ES-I3 (cell line): ENCODE results near the gene LYZL4.

Source experiments
- H3K36me3 ChIP-seq: 2 replicates; pipeline ENCODE4 v1.6.1; 2013; ENCODE audit warnings: mild to moderate bottlenecking, low read length, control low read depth, moderate library complexity; ENCODE audit not compliant: insufficient read depth
- H3K4me1 ChIP-seq: 2 replicates; pipeline ENCODE4 v1.6.1; 2013; ENCODE audit warnings: mild to moderate bottlenecking, control low read depth, low read length; ENCODE audit not compliant: insufficient read depth
- H3K9ac ChIP-seq: 2 replicates; pipeline ENCODE4 v1.6.1; 2013; ENCODE audit warnings: low read depth, mild to moderate bottlenecking, low read length, moderate library complexity
- H3K9me3 ChIP-seq: 2 replicates; pipeline ENCODE4 v1.6.1; 2013; ENCODE audit warnings: mild to moderate bottlenecking, low read length, moderate library complexity; ENCODE audit not compliant: control insufficient read depth, insufficient read depth

The LYZL4 gene, protein sequence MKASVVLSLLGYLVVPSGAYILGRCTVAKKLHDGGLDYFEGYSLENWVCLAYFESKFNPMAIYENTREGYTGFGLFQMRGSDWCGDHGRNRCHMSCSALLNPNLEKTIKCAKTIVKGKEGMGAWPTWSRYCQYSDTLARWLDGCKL

DNA sequence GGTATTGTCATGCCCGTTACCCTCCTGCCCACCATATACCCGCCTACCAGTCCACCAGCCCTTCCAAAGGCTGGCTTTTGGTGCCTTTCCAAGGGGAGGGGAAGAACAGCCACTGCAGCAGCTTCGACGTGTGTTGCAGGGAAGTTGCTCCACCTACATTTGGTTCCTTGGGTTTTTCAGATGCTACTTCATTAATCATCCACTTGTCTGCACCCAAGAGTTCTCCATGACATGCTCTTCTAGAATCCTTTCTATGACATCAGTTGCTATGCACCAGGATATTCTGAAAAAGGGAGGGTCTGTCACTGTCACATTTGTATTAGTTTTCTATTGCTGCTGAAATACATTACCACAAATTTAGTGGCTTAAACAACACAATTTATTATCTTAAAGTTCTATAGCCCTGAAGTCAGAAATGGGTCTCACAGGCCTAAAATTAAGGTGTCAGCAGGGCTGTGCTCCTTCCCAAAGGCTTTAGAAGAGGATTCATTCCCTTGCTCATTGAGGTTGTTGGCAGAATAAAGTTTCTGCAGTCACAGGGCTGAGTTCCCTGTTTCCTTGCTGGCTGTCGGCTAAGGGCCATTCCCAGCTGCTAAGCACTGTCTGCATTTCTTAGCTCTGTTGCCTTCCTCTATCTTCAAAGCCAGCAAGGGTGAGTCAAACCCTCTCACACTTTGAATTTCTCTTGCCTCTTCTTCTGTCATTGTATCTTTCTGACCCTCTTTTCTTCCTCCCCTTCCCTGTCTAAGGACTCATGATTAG, at the start of gene LYZL4:
Gene LYZL4, minus strand, starts transcription at position 241 of the 762 bp plus-strand sequence. CDS start 3,359 bp downstream, outside the sequence.
- no peaks in the 10 kb centered on the region for H3K4me1 ChIP-seq
- no peak within 1 kb of the TSS for H3K9ac ChIP-seq
- H3K9me3 ChIP-seq, result no peaks in the 10 kb centered on the region
- H3K36me3 ChIP-seq, result no peaks in the 10 kb centered on the region

DNA sequence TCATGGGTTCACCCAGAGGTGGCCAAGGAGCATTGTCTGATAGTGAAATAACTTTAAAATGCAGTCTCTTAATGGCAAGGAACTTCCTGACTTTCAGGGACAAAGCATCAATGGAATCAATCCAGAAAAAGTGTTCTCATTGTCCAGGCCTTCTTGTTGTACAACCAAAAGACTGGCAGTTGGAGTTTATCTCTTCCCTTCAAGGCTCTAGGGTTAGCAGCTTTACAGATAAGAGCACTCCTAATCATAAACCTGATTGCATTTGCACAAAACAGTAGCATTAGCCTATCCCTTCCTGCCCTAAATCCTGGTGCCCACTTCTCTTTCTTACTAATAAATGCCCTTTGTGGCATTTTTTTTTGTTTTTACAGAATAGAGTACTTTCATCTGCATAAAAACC, 48.7 kb upstream of the LYZL4 start:
- H3K9ac ChIP-seq, result no peak overlapping the region
- no peaks in the 10 kb centered on the region for H3K9me3 ChIP-seq
- no peaks in the 10 kb centered on the region for H3K36me3 ChIP-seq
- no peaks in the 10 kb centered on the region for H3K4me1 ChIP-seq

DNA sequence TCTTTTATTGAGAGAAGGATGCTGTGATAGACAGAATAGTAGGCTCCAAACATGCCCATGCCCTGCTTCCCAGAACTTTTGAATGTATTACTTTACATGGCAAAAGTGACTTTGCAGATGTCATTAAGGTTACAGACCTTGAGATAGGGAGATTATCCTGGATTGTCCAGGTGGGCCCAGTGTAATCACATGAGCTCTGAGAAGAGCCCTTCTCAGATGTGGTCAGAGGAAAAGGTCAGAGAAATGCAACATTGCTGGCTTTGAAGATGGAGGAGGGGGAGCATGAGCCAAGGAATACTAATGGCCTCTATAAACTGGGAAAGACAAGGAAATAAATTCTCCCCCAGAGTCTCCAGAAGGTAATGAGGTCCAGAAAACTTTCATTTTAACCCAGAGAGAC, 45.8 kb upstream of the LYZL4 start:
- Histone ChIP-seq H3K36me3 (no peaks in the 10 kb centered on the region), H3K9me3 (no peaks in the 10 kb centered on the region), H3K9ac (no peak overlapping the region), H3K4me1 (0 out of 2 replicates have a peak, but pooled peaks cover 3% of the 10 kb centered on the region)

DNA sequence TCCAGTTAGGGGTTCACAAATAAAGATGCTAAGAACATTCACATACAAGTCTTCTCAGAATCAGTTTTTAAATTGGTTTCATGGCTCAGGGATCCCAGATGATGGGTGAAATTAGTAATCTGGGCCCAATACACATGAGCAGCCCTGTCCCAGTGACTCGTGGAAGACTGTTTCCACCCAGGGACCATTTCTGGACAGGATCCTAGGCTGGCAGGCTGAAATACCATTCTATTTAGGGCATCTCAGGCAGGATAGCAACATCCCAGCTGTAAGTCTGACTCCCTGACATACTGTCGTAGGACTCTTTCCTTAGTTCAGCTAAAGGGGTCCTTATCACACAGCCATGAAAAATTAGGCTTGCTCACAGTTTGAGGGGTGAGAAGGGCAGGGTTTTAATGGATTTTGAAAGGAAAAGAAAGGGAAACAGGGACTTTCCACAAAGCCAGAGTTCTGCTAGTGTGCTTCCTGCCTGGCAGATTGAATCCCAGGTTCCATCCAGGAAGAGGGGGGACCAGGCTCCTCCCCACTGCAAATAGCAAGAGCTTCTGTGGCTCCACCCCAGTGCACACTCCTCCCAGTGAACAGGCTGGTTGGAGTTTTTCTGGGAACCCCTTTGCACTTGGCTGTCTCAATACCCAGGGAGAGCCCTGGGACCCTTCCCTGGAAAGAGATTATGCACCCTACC, 41.3 kb upstream of the LYZL4 start:
- peaks cover 15% of the 10 kb centered on the region for H3K4me1 ChIP-seq
- H3K36me3 ChIP-seq, result no peaks in the 10 kb centered on the region
- H3K9me3 ChIP-seq, result no peaks in the 10 kb centered on the region
- no peak overlapping the region for H3K9ac ChIP-seq

DNA sequence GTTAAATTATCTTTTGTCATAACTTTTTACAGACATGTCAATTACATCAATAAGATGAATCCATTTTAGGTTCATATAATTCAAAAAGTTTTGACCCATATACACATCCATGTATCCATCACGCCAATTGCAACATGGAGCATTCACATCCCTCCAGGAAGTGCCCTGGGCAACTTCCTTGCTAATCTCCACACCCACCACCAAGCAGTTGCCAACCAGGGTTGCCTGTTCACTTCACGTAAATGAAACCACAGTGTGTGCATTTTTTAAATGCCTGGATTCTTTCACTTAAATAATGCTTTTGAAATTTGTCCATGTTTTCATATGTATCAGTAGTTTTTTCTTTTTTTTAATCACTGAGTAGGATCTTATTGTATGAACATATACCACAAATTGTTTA, 40.7 kb upstream of the LYZL4 start:
- H3K9ac ChIP-seq, result no peak overlapping the region
- H3K36me3 ChIP-seq, result no peaks in the 10 kb centered on the region
- H3K9me3 ChIP-seq, result no peaks in the 10 kb centered on the region
- H3K4me1 ChIP-seq, result peaks cover 21% of the 10 kb centered on the region

DNA sequence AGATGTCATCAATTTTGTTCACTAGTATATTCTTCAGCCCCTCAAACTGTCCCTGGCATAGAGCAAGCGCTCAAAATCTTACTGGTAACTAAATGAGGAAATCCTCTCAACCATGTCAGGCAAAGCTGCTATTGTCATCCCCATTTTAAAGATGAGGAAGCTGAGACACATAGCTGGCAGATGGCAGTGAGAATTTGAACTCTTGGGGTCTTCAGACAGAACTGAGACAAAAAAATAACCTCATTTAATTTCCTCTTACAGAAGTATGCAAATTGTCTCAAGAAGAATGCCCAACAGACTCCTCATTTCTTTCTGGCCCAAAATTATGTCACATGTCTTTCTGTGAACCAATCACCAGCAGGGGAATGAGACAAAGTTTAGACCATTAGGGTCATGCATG, 40.2 kb upstream of the LYZL4 start:
- Histone ChIP-seq H3K9me3 (no peaks in the 10 kb centered on the region), H3K4me1 (peaks cover 22% of the 10 kb centered on the region), H3K36me3 (no peaks in the 10 kb centered on the region), H3K9ac (no peak overlapping the region)

DNA sequence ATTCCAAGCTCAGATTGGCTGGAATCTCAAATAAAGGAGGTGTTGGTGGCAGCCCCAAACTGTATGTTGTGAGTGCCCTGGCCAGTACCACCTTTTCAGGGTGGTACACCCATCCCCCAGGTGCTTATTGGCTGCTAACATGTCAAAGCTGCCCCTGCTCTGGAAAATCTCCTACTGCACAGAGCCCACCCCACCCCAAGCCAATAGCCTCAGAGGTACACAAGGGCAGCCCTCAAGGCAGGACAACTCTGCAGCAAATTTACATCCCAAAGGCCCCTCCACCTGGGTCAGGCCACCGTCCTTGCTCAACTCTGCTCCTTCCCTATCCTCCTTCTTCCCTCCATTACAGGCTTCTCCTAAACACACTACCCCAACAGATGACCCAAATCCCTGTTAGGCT, 37.1 kb upstream of the LYZL4 start:
- peaks cover 22% of the 10 kb centered on the region for H3K4me1 ChIP-seq
- no peaks in the 10 kb centered on the region for H3K36me3 ChIP-seq
- no peak overlapping the region for H3K9ac ChIP-seq
- no peaks in the 10 kb centered on the region for H3K9me3 ChIP-seq

DNA sequence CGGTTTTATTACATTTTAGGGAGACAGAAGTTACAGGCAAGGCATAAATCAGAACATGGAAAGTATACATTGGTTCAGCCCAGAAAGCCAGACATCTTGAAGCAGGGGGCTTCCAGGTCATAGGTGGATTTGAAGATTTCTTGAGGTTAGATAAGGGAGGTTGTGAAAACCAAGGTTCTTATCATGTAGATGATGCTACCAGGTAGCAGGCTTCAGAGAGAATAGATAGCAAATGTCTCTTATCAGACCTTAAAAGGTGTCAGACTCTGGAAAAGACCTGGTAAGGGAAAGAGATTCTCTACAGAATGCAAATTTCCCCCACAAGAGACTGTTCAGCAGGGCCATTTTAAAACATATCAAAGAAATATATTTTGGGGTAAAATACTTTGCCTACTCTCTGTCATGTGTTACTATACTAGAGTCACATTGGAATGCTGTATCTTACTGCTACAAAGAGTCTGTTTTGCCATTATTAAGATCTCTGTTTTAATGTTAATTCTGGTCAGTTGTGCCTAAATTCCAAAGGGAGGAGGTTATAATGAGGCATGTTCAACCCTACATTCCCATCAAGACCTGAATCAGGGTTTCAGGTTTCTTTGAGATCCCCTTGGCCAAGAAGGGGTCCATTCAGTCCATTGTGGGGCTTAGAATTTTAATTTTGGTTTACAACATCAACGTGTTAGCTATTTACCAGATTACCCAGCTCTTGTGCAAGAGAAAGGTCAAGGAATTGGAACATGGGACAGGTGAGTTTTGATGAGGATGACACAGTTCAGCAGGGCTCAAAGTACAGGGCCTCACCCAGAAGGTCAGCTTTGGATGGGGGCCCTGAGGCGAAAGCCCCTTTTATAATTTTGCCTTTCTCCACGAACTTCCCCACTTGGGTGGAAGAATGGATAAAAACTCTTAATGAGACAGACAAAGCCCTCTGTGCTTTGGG, 36.0 kb upstream of the LYZL4 start:
- H3K36me3 ChIP-seq, result no peaks in the 10 kb centered on the region

DNA sequence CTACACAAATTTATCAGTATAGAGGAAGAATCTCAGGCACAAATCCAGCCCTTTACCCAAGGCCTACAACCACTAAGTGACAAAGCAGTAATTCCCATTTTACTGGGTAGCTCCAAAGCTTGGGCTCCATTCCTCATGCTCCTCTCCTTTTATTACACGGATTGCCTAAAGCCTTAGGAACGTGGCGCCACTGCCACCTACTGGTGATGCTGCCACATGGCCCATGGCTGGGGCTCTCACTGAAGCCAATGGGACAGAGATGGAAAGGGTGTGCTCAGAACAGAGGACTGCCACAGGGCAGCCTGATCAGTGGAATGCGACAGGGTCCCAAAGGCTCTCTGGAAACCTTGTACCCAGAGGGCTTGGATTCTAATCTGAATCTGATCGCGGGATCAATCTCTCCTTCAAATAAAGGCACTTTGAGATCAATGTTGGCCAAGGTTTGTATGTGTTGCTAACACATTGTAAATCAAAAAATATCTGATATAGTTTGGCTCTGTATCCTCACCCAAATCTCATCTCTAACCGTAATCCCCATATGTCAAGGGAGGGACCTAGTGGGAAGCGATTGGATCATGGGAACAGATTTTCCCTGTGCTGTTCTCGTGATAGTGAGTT, 33.5 kb upstream of the LYZL4 start:
- no peak overlapping the region for H3K9ac ChIP-seq
- H3K36me3 ChIP-seq, result no peaks in the 10 kb centered on the region
- peaks cover 18% of the 10 kb centered on the region for H3K4me1 ChIP-seq

More for the DNA sequence above, 36.0 kb upstream of the LYZL4 start:
- no peak overlapping the region for H3K9ac ChIP-seq
- H3K4me1 ChIP-seq, result peaks cover 18% of the 10 kb centered on the region
- H3K9me3 ChIP-seq, result no peaks in the 10 kb centered on the region

DNA sequence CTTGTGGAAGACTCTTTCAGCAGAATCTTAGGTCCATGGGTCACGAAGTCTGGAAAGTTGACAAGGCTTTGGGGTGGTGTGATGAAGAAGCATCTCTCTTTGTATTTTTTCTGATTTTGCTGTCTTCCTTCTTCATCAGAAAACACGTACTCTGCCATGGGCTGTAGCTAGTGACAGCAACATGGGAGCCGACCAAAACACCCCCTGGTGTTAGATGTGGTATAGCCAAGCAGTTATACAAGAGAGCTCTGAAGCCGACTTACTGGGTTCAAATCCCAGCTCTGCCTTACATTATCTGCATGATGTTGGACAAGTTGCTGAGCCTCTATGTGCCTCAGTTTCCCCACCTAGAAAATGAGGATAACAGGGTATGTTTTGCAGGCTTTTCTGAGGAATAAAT, 32.9 kb upstream of the LYZL4 start:
- no peak overlapping the region for H3K9ac ChIP-seq
- H3K9me3 ChIP-seq, result no peaks in the 10 kb centered on the region
- no peaks in the 10 kb centered on the region for H3K36me3 ChIP-seq
- peaks cover 16% of the 10 kb centered on the region for H3K4me1 ChIP-seq

More for the DNA sequence above, 33.5 kb upstream of the LYZL4 start:
- H3K9me3 ChIP-seq, result no peaks in the 10 kb centered on the region

DNA sequence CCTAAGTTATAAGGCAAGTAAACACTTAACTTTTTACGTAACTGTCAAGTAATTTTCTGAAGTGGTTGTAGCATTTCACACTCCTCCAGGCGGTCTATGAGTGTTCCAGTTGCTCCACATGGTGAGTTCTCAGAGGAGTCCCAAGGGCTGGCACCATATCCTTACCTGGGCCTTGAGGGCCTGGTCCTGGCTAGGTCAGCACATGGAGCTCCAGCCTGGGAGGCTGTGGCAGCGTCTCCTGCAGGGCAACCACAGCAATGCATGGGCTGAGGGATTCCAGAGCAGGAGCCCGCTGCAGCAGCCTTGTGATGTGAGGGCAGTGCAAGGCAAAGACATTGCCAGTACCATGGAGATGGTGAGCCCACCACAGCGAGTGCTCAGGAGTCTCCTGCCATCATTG, 32.2 kb upstream of the LYZL4 start:
- Histone ChIP-seq H3K9ac (no peak overlapping the region), H3K4me1 (peaks cover 10% of the 10 kb centered on the region), H3K9me3 (no peaks in the 10 kb centered on the region), H3K36me3 (no peaks in the 10 kb centered on the region)

DNA sequence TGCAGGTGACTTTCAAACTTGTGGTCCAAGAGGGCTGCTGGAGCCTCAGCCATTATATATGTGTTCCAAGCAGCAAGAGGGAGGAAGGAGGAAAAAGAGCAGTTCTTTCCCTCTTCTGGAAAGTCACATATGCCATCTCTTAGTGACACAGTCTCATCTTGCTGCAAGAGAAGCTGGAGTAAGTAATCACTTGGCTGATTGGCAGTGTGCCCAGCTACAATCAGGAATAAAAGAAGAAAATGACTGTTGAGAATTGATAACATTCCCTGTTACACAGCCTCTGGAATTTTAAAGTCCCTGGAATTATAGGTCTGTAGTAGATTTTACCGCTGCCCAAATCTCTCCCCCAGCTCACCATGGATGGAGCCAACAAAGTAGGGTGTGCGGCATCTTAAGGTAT, 31.4 kb upstream of the LYZL4 start:
- H3K36me3 ChIP-seq, result no peaks in the 10 kb centered on the region
- peaks cover 8% of the 10 kb centered on the region for H3K4me1 ChIP-seq
- no peak overlapping the region for H3K9ac ChIP-seq
- no peaks in the 10 kb centered on the region for H3K9me3 ChIP-seq

DNA sequence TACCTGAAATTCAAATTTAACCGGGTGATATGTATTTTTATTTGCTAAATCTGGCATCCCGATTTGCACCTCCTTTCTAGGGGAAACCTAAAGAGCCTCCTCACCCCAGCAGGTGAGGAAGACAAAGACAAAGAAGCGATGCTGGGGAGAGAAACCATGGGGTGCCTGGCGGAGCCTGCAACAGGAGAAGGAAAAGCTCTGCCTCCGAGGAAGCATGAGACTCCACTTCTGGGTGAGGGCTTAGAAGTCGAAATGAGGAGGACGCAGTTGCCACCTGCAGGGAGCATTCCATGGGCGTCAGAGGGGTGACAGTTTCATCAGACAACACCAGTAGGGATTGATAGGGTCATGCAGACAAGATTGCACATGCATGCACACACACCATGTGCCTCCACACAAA, 30.5 kb upstream of the LYZL4 start:
- no peaks in the 10 kb centered on the region for H3K4me1 ChIP-seq
- H3K9ac ChIP-seq, result no peak overlapping the region
- no peaks in the 10 kb centered on the region for H3K36me3 ChIP-seq
- no peaks in the 10 kb centered on the region for H3K9me3 ChIP-seq
